H1 (cell line): Measurements from ENCODE around the gene PMPCB. TPM values are rescaled to one million over a fixed set of nuclear protein-coding genes. Genes with fewer than 3 reads are reported as not detected.

ENCODE experiments used
- CBX5 ChIP-seq: fragments of 300-800, 300-1000 bp; sonication (generic); IDR thresholded peaks from 2 replicates; pipeline ENCODE4 v1.7.1; 2016; ENCODE audit warnings: antibody characterized with exemption, low read length, low read depth
- CHD1 ChIP-seq: IDR thresholded peaks from 2 replicates; pipeline ENCODE4 v1.6.1; 2012; ENCODE audit warnings: low read depth, low read length, improper control_type of control experiment
- CTBP2 ChIP-seq: IDR thresholded peaks from 2 replicates; pipeline ENCODE4 v1.7.0; 2011; ENCODE audit warnings: borderline replicate concordance, mild to moderate bottlenecking, moderate library complexity, mixed read lengths, low read length; ENCODE audit not compliant: insufficient read depth, insufficient read length
- EGR1 ChIP-seq: IDR thresholded peaks from 2 replicates; pipeline ENCODE4 v1.6.1; 2011; ENCODE audit warnings: low read depth, low read length, borderline replicate concordance
- EP300 ChIP-seq, 2 experiments: IDR thresholded peaks; 1 replicate in 1 of 2; 2 replicates in 1 of 2; pipeline ENCODE4 v1.6.1; 2011 to 2012; ENCODE audit warnings: low read depth in 2 of 2, low read length in 2 of 2, mild to moderate bottlenecking in 2 of 2, borderline replicate concordance in 1 of 2, inconsistent platforms in 1 of 2, moderate library complexity in 1 of 2
- MAFK ChIP-seq: IDR thresholded peaks from 2 replicates; pipeline ENCODE4 v1.6.1; 2012; ENCODE audit warnings: low read depth, mild to moderate bottlenecking, improper control_type of control experiment, low read length
- POU5F1 ChIP-seq: IDR thresholded peaks from 2 replicates; pipeline ENCODE4 v1.6.1; 2011; ENCODE audit warnings: low read depth, mild to moderate bottlenecking, low read length, moderate library complexity
- TEAD4 ChIP-seq: IDR thresholded peaks from 2 replicates; pipeline ENCODE4 v1.6.1; 2012; ENCODE audit warnings: low read depth, low read length, inconsistent platforms, mixed read lengths
- polyA plus RNA-seq, 7 experiments: library from polyadenylated mRNA; depleted of rRNA in 3 of 7; stranded (reverse) in 5 of 7; unstranded in 2 of 7; fragments of >200 nt in 5 of 7; fragments of 200-250 nt in 2 of 7; gene quantifications; 1 replicate in 5 of 7; 2 replicates in 1 of 7; 4 replicates in 1 of 7; pipeline versions ENCODE4 v1.2.1 to v1.2.3, GENCODE V29; 2011 to 2013; ENCODE audit warnings: missing spikeins in 2 of 7, mixed read lengths in 2 of 7
- total RNA-seq: library from RNA; stranded (reverse); fragmentation: NEBNext Ultra II Directional; extraction: Animal tissue kit (Norgen Biotek cat#: 25700); gene quantifications from 2 replicates; pipeline ENCODE4 v1.2.1, GENCODE V29; 2021
- TF ChIP-seq, protein P1 (sequence below): fragments of 300-600 bp; sonication (generic); IDR thresholded peaks from 2 replicates; pipeline ENCODE4 v1.7.1; 2012; ENCODE audit warnings: low read length, moderate library complexity, mild to moderate bottlenecking, inconsistent platforms; ENCODE audit not compliant: insufficient replicate concordance

PMPCB gene
- total and polyA plus RNA-seq, 2 of the 8 experiments (the other 6 are each of a cell fraction or from before 2014, with no cell fraction given) = 60.6 to 83.5 TPM

DNA sequence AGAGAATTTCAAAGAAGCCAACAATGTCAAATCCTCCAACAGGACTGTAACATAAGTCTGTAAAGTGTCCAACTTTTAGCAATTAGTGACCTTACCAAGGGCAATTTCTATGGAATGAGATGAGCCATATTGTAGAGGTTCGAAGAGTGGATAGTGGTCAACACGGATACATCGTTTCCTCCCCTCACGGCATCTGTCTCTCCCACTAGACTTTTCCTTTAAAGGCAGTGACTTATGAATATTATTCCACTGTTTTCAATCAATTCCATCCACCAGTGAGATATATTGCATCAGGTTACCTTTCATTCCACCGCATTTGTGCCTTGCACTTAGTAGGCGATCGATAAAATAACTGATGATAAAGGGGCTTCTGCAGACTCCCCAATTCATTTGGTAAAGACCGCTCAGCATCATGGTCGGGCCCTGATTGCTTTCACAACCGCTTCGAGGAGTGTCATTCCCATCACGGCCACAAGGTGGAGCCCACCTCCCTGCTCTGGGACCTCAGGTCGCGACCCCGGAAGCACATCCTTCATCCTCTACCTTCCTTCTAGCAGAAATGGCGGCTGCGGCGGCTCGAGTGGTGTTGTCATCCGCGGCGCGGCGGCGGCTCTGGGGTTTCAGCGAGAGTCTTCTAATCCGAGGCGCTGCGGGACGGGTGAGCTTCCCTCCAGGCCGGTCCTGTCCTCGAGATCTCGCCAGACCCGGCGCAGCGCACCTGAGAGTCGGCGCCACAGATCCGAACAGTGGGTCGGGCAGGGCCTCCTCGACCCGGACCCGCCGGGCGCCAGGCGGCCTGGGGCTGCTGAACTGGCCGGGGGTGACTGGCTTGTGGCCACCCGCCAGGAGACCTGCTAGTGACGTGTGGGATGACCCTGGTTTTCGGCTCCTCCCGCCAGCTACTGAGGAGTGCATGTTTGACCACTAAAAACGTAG is at the start of gene PMPCB (continued):
- TF ChIP-seq, protein P1, sequence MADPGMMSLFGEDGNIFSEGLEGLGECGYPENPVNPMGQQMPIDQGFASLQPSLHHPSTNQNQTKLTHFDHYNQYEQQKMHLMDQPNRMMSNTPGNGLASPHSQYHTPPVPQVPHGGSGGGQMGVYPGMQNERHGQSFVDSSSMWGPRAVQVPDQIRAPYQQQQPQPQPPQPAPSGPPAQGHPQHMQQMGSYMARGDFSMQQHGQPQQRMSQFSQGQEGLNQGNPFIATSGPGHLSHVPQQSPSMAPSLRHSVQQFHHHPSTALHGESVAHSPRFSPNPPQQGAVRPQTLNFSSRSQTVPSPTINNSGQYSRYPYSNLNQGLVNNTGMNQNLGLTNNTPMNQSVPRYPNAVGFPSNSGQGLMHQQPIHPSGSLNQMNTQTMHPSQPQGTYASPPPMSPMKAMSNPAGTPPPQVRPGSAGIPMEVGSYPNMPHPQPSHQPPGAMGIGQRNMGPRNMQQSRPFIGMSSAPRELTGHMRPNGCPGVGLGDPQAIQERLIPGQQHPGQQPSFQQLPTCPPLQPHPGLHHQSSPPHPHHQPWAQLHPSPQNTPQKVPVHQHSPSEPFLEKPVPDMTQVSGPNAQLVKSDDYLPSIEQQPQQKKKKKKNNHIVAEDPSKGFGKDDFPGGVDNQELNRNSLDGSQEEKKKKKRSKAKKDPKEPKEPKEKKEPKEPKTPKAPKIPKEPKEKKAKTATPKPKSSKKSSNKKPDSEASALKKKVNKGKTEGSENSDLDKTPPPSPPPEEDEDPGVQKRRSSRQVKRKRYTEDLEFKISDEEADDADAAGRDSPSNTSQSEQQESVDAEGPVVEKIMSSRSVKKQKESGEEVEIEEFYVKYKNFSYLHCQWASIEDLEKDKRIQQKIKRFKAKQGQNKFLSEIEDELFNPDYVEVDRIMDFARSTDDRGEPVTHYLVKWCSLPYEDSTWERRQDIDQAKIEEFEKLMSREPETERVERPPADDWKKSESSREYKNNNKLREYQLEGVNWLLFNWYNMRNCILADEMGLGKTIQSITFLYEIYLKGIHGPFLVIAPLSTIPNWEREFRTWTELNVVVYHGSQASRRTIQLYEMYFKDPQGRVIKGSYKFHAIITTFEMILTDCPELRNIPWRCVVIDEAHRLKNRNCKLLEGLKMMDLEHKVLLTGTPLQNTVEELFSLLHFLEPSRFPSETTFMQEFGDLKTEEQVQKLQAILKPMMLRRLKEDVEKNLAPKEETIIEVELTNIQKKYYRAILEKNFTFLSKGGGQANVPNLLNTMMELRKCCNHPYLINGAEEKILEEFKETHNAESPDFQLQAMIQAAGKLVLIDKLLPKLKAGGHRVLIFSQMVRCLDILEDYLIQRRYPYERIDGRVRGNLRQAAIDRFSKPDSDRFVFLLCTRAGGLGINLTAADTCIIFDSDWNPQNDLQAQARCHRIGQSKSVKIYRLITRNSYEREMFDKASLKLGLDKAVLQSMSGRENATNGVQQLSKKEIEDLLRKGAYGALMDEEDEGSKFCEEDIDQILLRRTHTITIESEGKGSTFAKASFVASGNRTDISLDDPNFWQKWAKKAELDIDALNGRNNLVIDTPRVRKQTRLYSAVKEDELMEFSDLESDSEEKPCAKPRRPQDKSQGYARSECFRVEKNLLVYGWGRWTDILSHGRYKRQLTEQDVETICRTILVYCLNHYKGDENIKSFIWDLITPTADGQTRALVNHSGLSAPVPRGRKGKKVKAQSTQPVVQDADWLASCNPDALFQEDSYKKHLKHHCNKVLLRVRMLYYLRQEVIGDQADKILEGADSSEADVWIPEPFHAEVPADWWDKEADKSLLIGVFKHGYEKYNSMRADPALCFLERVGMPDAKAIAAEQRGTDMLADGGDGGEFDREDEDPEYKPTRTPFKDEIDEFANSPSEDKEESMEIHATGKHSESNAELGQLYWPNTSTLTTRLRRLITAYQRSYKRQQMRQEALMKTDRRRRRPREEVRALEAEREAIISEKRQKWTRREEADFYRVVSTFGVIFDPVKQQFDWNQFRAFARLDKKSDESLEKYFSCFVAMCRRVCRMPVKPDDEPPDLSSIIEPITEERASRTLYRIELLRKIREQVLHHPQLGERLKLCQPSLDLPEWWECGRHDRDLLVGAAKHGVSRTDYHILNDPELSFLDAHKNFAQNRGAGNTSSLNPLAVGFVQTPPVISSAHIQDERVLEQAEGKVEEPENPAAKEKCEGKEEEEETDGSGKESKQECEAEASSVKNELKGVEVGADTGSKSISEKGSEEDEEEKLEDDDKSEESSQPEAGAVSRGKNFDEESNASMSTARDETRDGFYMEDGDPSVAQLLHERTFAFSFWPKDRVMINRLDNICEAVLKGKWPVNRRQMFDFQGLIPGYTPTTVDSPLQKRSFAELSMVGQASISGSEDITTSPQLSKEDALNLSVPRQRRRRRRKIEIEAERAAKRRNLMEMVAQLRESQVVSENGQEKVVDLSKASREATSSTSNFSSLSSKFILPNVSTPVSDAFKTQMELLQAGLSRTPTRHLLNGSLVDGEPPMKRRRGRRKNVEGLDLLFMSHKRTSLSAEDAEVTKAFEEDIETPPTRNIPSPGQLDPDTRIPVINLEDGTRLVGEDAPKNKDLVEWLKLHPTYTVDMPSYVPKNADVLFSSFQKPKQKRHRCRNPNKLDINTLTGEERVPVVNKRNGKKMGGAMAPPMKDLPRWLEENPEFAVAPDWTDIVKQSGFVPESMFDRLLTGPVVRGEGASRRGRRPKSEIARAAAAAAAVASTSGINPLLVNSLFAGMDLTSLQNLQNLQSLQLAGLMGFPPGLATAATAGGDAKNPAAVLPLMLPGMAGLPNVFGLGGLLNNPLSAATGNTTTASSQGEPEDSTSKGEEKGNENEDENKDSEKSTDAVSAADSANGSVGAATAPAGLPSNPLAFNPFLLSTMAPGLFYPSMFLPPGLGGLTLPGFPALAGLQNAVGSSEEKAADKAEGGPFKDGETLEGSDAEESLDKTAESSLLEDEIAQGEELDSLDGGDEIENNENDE = no peak
- no peak for TF ChIP-seq CHD1
- TF ChIP-seq TEAD4 = no peak
- TF ChIP-seq MAFK = no peak; the same call in 1 of the 2 replicates
- no peak for TF ChIP-seq EP300 (IDR thresholded peaks at IDR 0.05; ENCODE audit: borderline replicate concordance in 1 of 2, low read depth in 2 of 2, low read length in 2 of 2)
- TF ChIP-seq EGR1 = no peak
- TF ChIP-seq CBX5 = no peak
- no peak for TF ChIP-seq CTBP2
- TF ChIP-seq POU5F1 = no peak
